ENCODE results near the gene RBMS3. TPM values are rescaled to one million over a fixed set of nuclear protein-coding genes. Genes with fewer than 3 reads are reported as not detected.

Gene RBMS3
- total RNA-seq, 5 donors from 2014 or later (not counting 1 experiment from before 2014, with no cell fraction given), result 0.62 to 2.9 (median 1.4) TPM

DNA sequence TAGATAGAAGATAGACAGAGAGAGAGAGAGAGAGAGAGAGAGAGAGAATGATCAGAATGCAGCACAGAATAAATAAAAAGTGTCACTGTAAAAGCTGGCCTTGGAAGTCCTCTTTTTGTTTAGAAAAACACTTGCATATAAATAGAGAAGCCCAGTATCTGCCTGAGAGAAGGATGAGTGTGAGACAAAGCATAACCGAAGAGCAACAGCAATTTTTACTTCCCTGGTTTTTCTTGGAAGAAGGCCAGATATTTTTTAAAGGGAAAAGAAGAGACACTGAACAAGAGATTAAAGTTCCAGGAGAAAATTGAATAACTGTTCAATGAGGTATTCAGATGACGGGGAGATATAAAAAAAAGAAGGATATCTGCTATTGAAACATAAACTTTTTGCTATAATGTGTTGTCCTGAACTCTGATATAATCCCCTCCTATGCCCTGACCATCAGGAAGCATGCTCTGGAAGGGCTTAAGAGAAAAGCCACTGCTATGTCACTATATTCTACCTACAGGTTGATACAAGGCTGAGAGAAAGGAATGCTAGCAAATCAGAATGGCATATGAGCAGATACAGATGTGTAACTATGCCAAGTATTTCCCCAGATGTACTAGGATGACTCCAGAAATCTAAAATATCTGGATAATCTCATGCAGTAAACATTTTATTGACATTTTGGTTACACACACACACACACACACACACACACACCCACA, 358.9 kb downstream of the RBMS3 start:
- 60% methylated on average over 1 of the region's 2 CpGs for WGBS (ENCODE audit: insufficient coverage)
- no peaks in the 10 kb centered on the region for H3K4me1 Mint-ChIP-seq

DNA sequence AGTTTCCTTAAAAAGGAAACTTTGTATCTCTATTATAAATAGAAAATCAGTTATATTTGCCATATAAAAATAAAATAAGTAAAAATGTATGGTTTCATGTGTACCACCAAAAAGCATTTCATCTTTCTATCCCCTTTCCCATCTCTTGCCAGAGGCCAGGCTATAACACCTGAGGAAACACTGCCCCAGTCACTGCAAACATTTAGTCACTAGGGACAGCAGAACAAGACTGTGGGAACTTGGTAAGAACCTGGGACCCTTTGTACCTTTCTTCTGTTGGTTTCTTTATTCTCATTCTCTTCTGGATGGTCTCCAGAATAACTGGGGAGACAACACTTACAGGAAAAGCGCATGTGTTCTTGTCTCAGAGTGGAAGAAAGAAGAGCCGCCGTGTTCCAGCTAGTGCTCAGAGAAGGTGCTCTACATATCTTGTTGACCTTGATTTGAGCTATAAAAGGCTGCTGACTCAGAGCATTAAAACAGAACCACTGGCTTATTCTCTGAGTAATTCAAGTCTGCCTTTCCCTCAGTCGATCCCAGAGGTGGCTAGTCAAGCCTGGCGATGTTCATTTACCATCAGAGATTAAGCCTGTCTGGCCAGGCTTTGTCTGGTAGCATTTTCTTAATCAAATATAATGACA, 361.6 kb downstream of the RBMS3 start:
- Histone ChIP-seq H3K9me3 (no peaks in the 10 kb centered on the region), H3K4me1 (ENCODE audit: control insufficient read depth in 1 of 2, extremely low read depth in 1 of 2, insufficient read depth in 2 of 2, low read length in 2 of 2) (no peaks in the 10 kb centered on the region), H3K36me3 (ENCODE audit: control insufficient read depth in 2 of 2, extremely low read depth in 1 of 2, insufficient read depth in 1 of 2, low read length in 1 of 2) (no peaks in the 10 kb centered on the region), H3K27me3 (replicated peaks in 1 of 2; ENCODE audit: control insufficient read depth in 2 of 2, extremely low read depth in 1 of 2, insufficient read depth in 2 of 2, low read length in 1 of 2) (no peaks in the 10 kb centered on the region), H3K4me3 (ENCODE audit: control insufficient read depth in 1 of 2, extremely low read depth in 1 of 2, low read length in 1 of 2) (no peak overlapping the region), H3K27ac (ENCODE audit: low read length) (no peak overlapping the region)
- ChIA-PET POLR2A (no interaction called here), CTCF (no interaction called here)
- Mint-ChIP-seq H3K36me3 (no peaks in the 10 kb centered on the region), H3K9me3 (peaks cover 0 to 3% (median 0%) of the 10 kb centered on the region in 3 donors), H3K4me1 (no peaks in the 10 kb centered on the region), H3K27ac (no peak overlapping the region), H3K27me3 (no peaks in the 10 kb centered on the region), H3K4me3 (no peak overlapping the region)
- WGBS (ENCODE audit: insufficient coverage), result 100% methylated on average over 2 of the region's 5 CpGs
- ATAC-seq (replicated peaks in 1 of 4), result no peak
- DNase-seq, result no peak

More for the DNA sequence above, 358.9 kb downstream of the RBMS3 start:
- H3K27me3 Mint-ChIP-seq, result no peaks in the 10 kb centered on the region
- CTCF ChIA-PET, result no interaction called here
- Histone ChIP-seq H3K4me3 (ENCODE audit: control insufficient read depth in 1 of 2, extremely low read depth in 1 of 2, low read length in 1 of 2) (no peak overlapping the region), H3K27me3 (replicated peaks in 1 of 2; ENCODE audit: control insufficient read depth in 2 of 2, extremely low read depth in 1 of 2, insufficient read depth in 2 of 2, low read length in 1 of 2) (no peaks in the 10 kb centered on the region), H3K27ac (ENCODE audit: low read length) (no peak overlapping the region), H3K9me3 (peaks cover 3% of the 10 kb centered on the region), H3K36me3 (ENCODE audit: control insufficient read depth in 2 of 2, extremely low read depth in 1 of 2, insufficient read depth in 1 of 2, low read length in 1 of 2) (no peaks in the 10 kb centered on the region), H3K4me1 (ENCODE audit: control insufficient read depth in 1 of 2, extremely low read depth in 1 of 2, insufficient read depth in 2 of 2, low read length in 2 of 2) (no peaks in the 10 kb centered on the region)
- ATAC-seq (replicated peaks in 1 of 4), result no peak
- no peak overlapping the region for H3K4me3 Mint-ChIP-seq
- no peak overlapping the region for H3K27ac Mint-ChIP-seq
- POLR2A ChIA-PET, result no interaction called here
- H3K9me3 Mint-ChIP-seq, result peaks cover 0 to 3% (median 0%) of the 10 kb centered on the region in 3 donors
- H3K36me3 Mint-ChIP-seq, result no peaks in the 10 kb centered on the region
- DNase-seq, result no peak

DNA sequence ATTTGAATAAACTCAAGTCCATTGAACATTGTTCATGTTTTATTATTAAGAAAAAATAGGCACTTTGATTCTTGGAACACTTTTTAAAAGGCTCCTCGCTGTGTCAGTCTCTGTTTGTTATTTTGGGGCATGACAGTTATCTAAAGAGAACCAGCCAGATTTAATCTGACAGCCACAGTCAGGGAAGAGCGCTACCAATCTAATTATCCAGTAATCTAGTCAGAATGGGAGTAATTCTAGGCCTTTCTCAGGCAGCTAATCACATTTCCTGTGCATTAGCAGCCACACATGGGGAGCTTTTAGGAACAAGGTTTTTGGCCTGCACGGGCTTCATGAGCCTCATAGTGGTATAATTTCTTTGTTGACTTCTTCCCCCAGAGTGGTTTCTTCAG, 362.2 kb downstream of the RBMS3 start:
- WGBS (ENCODE audit: insufficient coverage), result no CpG with 5 or more reads among the region's 3 CpGs
- H3K4me1 Mint-ChIP-seq, result no peaks in the 10 kb centered on the region
- POLR2A ChIA-PET, result no interaction called here

DNA sequence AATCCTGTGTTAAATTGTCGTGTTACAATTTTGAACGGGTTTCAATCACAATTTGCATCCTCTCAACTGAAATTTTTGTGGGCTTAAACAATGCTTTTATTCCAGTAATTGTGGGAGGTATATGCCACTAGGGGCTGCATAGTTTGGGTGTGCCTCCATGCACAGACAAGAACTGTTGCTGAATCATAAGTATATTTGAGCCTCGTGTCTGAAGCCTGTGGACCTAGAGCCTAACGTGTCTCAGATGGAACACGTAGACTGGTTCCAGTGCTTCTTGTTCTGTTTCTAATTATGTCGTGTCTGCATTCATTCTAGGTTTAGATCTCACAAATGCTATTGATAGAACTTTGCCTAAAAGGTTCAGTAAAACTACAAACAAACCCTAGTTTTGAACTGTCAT, 363.4 kb downstream of the RBMS3 start:
- no peaks in the 10 kb centered on the region for H3K36me3 ChIP-seq (ENCODE audit: control insufficient read depth in 2 of 2, extremely low read depth in 1 of 2, insufficient read depth in 1 of 2, low read length in 1 of 2)
- Mint-ChIP-seq H3K4me1 (no peaks in the 10 kb centered on the region), H3K27me3 (no peaks in the 10 kb centered on the region), H3K27ac (no peak overlapping the region), H3K4me3 (no peak overlapping the region), H3K9me3 (no peaks in the 10 kb centered on the region), H3K36me3 (no peaks in the 10 kb centered on the region)
- ChIA-PET POLR2A (no interaction called here), CTCF (no interaction called here)
- no peaks in the 10 kb centered on the region for H3K4me1 ChIP-seq (ENCODE audit: control insufficient read depth in 1 of 2, extremely low read depth in 1 of 2, insufficient read depth in 2 of 2, low read length in 2 of 2)
- 89% methylated on average over 4 of the region's 6 CpGs for WGBS (ENCODE audit: insufficient coverage)
- no peak overlapping the region for H3K27ac ChIP-seq (ENCODE audit: low read length)
- H3K27me3 ChIP-seq (replicated peaks in 1 of 2; ENCODE audit: control insufficient read depth in 2 of 2, extremely low read depth in 1 of 2, insufficient read depth in 2 of 2, low read length in 1 of 2), result no peaks in the 10 kb centered on the region
- ATAC-seq (replicated peaks in 1 of 4) (no peak), DNase-seq (no peak)
- H3K9me3 ChIP-seq, result no peaks in the 10 kb centered on the region
- H3K4me3 ChIP-seq (ENCODE audit: control insufficient read depth in 1 of 2, extremely low read depth in 1 of 2, low read length in 1 of 2), result no peak overlapping the region

More for the DNA sequence above, 362.2 kb downstream of the RBMS3 start:
- Mint-ChIP-seq H3K36me3 (no peaks in the 10 kb centered on the region), H3K9me3 (peaks cover 0 to 3% (median 0%) of the 10 kb centered on the region in 3 donors), H3K27me3 (no peaks in the 10 kb centered on the region), H3K27ac (no peak overlapping the region), H3K4me3 (no peak overlapping the region)
- DNase-seq (no peak), ATAC-seq (replicated peaks in 1 of 4) (no peak)
- Histone ChIP-seq H3K4me1 (ENCODE audit: control insufficient read depth in 1 of 2, extremely low read depth in 1 of 2, insufficient read depth in 2 of 2, low read length in 2 of 2) (no peaks in the 10 kb centered on the region), H3K36me3 (ENCODE audit: control insufficient read depth in 2 of 2, extremely low read depth in 1 of 2, insufficient read depth in 1 of 2, low read length in 1 of 2) (no peaks in the 10 kb centered on the region), H3K27ac (ENCODE audit: low read length) (no peak overlapping the region), H3K4me3 (ENCODE audit: control insufficient read depth in 1 of 2, extremely low read depth in 1 of 2, low read length in 1 of 2) (no peak overlapping the region), H3K9me3 (no peaks in the 10 kb centered on the region), H3K27me3 (replicated peaks in 1 of 2; ENCODE audit: control insufficient read depth in 2 of 2, extremely low read depth in 1 of 2, insufficient read depth in 2 of 2, low read length in 1 of 2) (no peaks in the 10 kb centered on the region)
- CTCF ChIA-PET, result no interaction called here

DNA sequence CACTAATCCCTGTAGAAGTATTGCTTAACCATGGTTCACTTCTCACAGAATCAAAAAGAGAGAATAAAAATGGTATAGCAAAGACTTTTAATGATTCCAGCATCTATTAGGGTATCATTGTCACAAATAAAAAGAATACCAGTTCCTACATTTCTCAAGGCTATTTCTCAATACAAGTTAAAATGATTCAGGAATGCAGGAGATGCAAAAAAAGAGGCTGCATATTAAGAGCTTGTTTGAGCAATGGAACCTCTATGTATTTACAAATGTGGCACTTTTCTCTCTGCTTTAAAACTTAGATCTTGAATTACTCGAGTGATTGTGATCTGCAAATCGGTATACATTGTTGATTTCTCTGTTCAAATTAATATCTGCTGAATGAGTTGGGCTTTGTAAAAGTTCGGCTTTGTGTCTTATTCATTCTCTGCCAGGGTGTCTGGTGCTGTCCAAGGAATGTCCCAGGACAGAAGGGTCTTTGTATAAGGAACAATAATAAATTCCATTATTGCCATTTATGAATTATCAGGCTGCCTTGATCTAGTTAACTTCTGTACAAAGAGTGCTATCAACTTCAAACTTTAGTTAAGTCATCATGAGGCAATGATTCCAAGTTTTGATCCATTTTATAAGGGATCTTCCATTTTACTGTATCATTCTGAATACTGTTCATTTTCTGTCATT, 364.2 kb downstream of the RBMS3 start:
- Histone ChIP-seq H3K4me3 (ENCODE audit: control insufficient read depth in 1 of 2, extremely low read depth in 1 of 2, low read length in 1 of 2) (no peak overlapping the region), H3K27me3 (replicated peaks in 1 of 2; ENCODE audit: control insufficient read depth in 2 of 2, extremely low read depth in 1 of 2, insufficient read depth in 2 of 2, low read length in 1 of 2) (no peaks in the 10 kb centered on the region), H3K4me1 (ENCODE audit: control insufficient read depth in 1 of 2, extremely low read depth in 1 of 2, insufficient read depth in 2 of 2, low read length in 2 of 2) (no peaks in the 10 kb centered on the region), H3K27ac (ENCODE audit: low read length) (no peak overlapping the region), H3K9me3 (no peaks in the 10 kb centered on the region), H3K36me3 (ENCODE audit: control insufficient read depth in 2 of 2, extremely low read depth in 1 of 2, insufficient read depth in 1 of 2, low read length in 1 of 2) (no peaks in the 10 kb centered on the region)
- Mint-ChIP-seq H3K36me3 (no peaks in the 10 kb centered on the region), H3K4me3 (no peak overlapping the region), H3K27me3 (no peaks in the 10 kb centered on the region), H3K27ac (no peak overlapping the region), H3K9me3 (no peaks in the 10 kb centered on the region), H3K4me1 (no peaks in the 10 kb centered on the region)
- DNase-seq (no peak), ATAC-seq (replicated peaks in 1 of 4) (no peak)
- CTCF ChIA-PET, result no interaction called here
- 86% methylated on average over 2 of the region's 3 CpGs for WGBS (ENCODE audit: insufficient coverage)
- POLR2A ChIA-PET, result no interaction called here

DNA sequence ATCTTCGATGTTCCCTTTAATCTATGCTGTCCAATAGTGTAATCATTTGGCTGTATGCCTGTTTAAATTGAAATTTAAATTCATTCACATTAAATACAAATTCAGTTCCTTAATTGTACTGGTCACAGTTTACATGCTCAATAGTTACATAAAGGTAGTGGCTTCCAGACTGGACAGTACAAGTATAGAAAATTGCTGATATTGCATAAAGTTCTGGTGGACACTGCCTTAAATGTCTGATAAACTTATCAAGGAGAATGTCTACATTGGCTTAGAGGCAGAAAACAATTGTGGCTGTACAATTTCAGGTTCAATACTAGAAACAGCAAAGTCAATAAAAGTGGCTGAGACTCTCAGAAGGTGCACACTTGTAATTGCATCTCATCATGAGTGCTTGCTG, 365.2 kb downstream of the RBMS3 start:
- no peaks in the 10 kb centered on the region for H3K9me3 Mint-ChIP-seq
- H3K27me3 ChIP-seq (replicated peaks in 1 of 2; ENCODE audit: control insufficient read depth in 2 of 2, extremely low read depth in 1 of 2, insufficient read depth in 2 of 2, low read length in 1 of 2), result no peaks in the 10 kb centered on the region
- ChIA-PET POLR2A (no interaction called here), CTCF (no interaction called here)
- ATAC-seq (replicated peaks in 1 of 4) (no peak), DNase-seq (no peak)
- no peak overlapping the region for H3K27ac ChIP-seq (ENCODE audit: low read length)
- H3K4me1 Mint-ChIP-seq, result no peaks in the 10 kb centered on the region
- H3K27me3 Mint-ChIP-seq, result no peaks in the 10 kb centered on the region
- H3K4me1 ChIP-seq (ENCODE audit: control insufficient read depth in 1 of 2, extremely low read depth in 1 of 2, insufficient read depth in 2 of 2, low read length in 2 of 2), result no peaks in the 10 kb centered on the region
- H3K36me3 Mint-ChIP-seq, result no peaks in the 10 kb centered on the region
- no peak overlapping the region for H3K4me3 Mint-ChIP-seq
- no peak overlapping the region for H3K4me3 ChIP-seq (ENCODE audit: control insufficient read depth in 1 of 2, extremely low read depth in 1 of 2, low read length in 1 of 2)
- no peaks in the 10 kb centered on the region for H3K36me3 ChIP-seq (ENCODE audit: control insufficient read depth in 2 of 2, extremely low read depth in 1 of 2, insufficient read depth in 1 of 2, low read length in 1 of 2)
- H3K27ac Mint-ChIP-seq, result no peak overlapping the region
- no CpG with 5 or more reads among the region's 1 CpG for WGBS (ENCODE audit: insufficient coverage)
- H3K9me3 ChIP-seq, result no peaks in the 10 kb centered on the region

Data from T-cell (primary cell).